Endodermal cell (in vitro differentiated cells): ENCODE measurements around the gene GLDN. TPM values are rescaled to one million over a fixed set of nuclear protein-coding genes. Genes with fewer than 3 reads are reported as not detected.

Source experiments
- DNase-seq: peaks from one replicate; pipeline ENCODE4 v3.0.0-alpha.2; 2017
- H3K27ac ChIP-seq: 2 replicates; pipeline ENCODE4 v1.5.1; 2013; ENCODE audit warnings: mild to moderate bottlenecking, low read depth, low read length, moderate library complexity
- H3K27me3 ChIP-seq: 2 replicates; pipeline ENCODE4 v1.6.1; 2013; ENCODE audit warnings: mild to moderate bottlenecking, low read length, moderate library complexity; ENCODE audit not compliant: insufficient read depth, control insufficient read depth, poor library complexity, severe bottlenecking
- H3K36me3 ChIP-seq: 2 replicates; pipeline ENCODE4 v1.7.0; 2013; ENCODE audit warnings: mild to moderate bottlenecking, low read length, moderate library complexity; ENCODE audit not compliant: control insufficient read depth, insufficient read depth
- H3K4me1 ChIP-seq: one replicate; pipeline ENCODE4 v1.7.0; 2013; ENCODE audit warnings: low read length; ENCODE audit not compliant: control insufficient read depth, insufficient read depth
- H3K4me3 ChIP-seq: 2 replicates; pipeline ENCODE4 v1.5.1; 2013; ENCODE audit warnings: mild to moderate bottlenecking, low read length, moderate library complexity
- H3K9ac ChIP-seq: 2 replicates; pipeline ENCODE4 v1.6.1; 2013; ENCODE audit warnings: mild to moderate bottlenecking, low read length, moderate library complexity; ENCODE audit not compliant: poor library complexity, severe bottlenecking; ENCODE audit errors: extremely low read depth
- H3K9me3 ChIP-seq: 2 replicates; pipeline ENCODE4 v1.6.1; 2013; ENCODE audit warnings: mild to moderate bottlenecking, low read length, moderate library complexity; ENCODE audit not compliant: control insufficient read depth
- H3K27ac Mint-ChIP-seq: 2 replicates; pipeline ENCODE4 v1.8.0; 2020; ENCODE audit warnings: mixed read lengths
- H3K27me3 Mint-ChIP-seq: 2 replicates; pipeline ENCODE4 v1.8.0; 2021; ENCODE audit warnings: mild to moderate bottlenecking, mixed read lengths; ENCODE audit not compliant: insufficient read depth
- H3K36me3 Mint-ChIP-seq: 2 replicates; pipeline ENCODE4 v1.8.0; 2020; ENCODE audit warnings: low read depth, mixed read lengths
- H3K4me1 Mint-ChIP-seq: 2 replicates; pipeline ENCODE4 v1.8.0; 2020; ENCODE audit warnings: mixed read lengths
- H3K4me3 Mint-ChIP-seq: 2 replicates; pipeline ENCODE4 v1.8.0; 2020; ENCODE audit warnings: mild to moderate bottlenecking, moderate library complexity, mixed read lengths
- H3K9me3 Mint-ChIP-seq: 2 replicates; pipeline ENCODE4 v1.8.0; 2020; ENCODE audit warnings: mild to moderate bottlenecking, mixed read lengths
- WGBS, 2 experiments: methylation state at CpG; one replicate each; pipeline versions ENCODE4 v1.1.5 to v1.1.7; 2013; ENCODE audit warnings: missing lambda C conversion rate in 2 of 2, mixed read lengths in 1 of 2; ENCODE audit not compliant: insufficient coverage in 1 of 2, insufficient read length in 1 of 2; 5-methylcytosine and 5-hydroxymethylcytosine counted together
- total RNA-seq, 2 donors: library from RNA; stranded (reverse); fragmentation: NEBNext Ultra II Directional in 1 of 2; extraction: Animal tissue kit (Norgen Biotek cat#: 25700) in 1 of 2; gene quantifications; 2 replicates in 1 of 2; 3 replicates in 1 of 2; pipeline ENCODE4 v1.2.1, GENCODE V29; 2021
- TF ChIP-seq, protein P1 (sequence below): fragments of 200-600 bp; sonication (generic); conservative IDR thresholded peaks from 2 replicates; pipeline ENCODE4 v1.5.0; 2021; ENCODE audit warnings: antibody characterized with exemption, mild to moderate bottlenecking

GLDN gene
- total RNA-seq, 2 donors from 2014 or later: 0.62 to 1.7 TPM

- Histone ChIP-seq H3K4me1 (no peaks in the 10 kb centered on the region), H3K4me3 (no peak overlapping the region), H3K27ac (no peak overlapping the region), H3K27me3 (peaks cover 8% of the 10 kb centered on the region), H3K9me3 (no peaks in the 10 kb centered on the region), H3K9ac (no peak overlapping the region), H3K36me3 (no peaks in the 10 kb centered on the region)
- TF ChIP-seq, protein P1, sequence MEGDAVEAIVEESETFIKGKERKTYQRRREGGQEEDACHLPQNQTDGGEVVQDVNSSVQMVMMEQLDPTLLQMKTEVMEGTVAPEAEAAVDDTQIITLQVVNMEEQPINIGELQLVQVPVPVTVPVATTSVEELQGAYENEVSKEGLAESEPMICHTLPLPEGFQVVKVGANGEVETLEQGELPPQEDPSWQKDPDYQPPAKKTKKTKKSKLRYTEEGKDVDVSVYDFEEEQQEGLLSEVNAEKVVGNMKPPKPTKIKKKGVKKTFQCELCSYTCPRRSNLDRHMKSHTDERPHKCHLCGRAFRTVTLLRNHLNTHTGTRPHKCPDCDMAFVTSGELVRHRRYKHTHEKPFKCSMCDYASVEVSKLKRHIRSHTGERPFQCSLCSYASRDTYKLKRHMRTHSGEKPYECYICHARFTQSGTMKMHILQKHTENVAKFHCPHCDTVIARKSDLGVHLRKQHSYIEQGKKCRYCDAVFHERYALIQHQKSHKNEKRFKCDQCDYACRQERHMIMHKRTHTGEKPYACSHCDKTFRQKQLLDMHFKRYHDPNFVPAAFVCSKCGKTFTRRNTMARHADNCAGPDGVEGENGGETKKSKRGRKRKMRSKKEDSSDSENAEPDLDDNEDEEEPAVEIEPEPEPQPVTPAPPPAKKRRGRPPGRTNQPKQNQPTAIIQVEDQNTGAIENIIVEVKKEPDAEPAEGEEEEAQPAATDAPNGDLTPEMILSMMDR: no peak
- H3K9me3 Mint-ChIP-seq: no peaks in the 10 kb centered on the region
- H3K4me3 Mint-ChIP-seq: no peak overlapping the region
- H3K27ac Mint-ChIP-seq: no peak overlapping the region
- peaks cover 8% of the 10 kb centered on the region for H3K27me3 Mint-ChIP-seq
- no peaks in the 10 kb centered on the region for H3K36me3 Mint-ChIP-seq
- no peak for DNase-seq
- WGBS, 2 experiments: 80 to 93% methylated on average over 3 to 4 of the region's 4 CpGs
- no peaks in the 10 kb centered on the region for H3K4me1 Mint-ChIP-seq
These were observed 20.1 kb upstream of the GLDN start for GRCh38 chr15:51321316-51321715.

DNA sequence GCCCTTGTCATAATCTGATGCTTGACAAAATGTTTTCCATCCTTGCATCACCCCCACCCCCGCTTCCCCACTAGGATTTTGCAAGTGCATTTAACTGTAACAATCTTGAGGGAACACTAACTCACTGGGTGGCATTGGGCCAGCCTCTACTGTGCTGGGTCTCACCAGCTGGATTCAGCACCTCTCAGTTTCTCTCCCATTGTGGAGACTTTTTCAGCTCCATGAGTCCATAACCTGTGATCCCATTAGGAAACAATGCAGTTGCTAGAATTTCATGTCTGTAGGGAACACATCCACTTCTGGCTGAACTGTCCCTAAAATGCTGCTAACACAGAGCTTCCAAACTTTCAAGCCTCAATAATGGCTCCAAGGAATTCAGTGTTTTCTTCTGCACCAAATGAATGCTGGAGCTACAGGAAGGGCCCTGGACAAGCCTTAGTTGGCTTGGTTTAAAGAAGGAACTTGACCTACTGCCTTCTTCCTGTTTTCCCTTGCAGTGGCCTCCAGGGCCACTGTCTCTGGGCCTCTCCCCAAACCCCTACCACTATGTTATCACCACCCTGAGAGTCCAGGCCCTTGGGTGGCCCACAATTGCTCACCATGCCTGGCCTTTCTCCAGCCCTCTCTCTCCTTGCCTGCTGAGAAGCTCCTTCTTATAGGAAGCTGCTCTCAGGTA is 18.7 kb upstream of the GLDN start:
- H3K27ac Mint-ChIP-seq: no peak overlapping the region
- H3K9me3 ChIP-seq: no peaks in the 10 kb centered on the region
- WGBS, 2 experiments: 74 to 100% methylated on average over 1 of the region's 1 CpG

DNA sequence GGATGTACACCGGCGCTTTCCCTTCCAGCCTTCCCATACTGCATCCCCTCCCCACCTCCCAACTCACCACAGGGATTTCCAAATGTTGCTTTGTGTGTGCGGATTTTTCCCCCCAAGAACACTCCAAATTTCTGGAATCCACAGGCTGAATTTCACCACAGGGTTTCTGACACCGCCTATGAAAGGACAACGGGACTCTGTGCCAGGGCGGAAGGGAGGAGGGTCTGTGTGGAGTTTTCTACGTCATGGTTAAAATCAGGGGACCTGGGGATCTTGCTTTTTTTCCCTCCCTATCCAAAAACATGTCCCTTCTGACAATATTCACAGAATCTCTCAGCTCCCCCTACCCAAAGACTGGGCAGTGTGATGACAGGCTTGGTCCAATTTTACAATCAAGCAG is 17.7 kb upstream of the GLDN start:
- no peaks in the 10 kb centered on the region for H3K9me3 ChIP-seq
- no peak overlapping the region for H3K9ac ChIP-seq
- DNase-seq: no peak
- TF ChIP-seq, protein P1: no peak
- no peak overlapping the region for H3K27ac ChIP-seq
- no peaks in the 10 kb centered on the region for H3K4me1 ChIP-seq
- Mint-ChIP-seq H3K4me3 (no peak overlapping the region), H3K27ac (no peak overlapping the region), H3K9me3 (no peaks in the 10 kb centered on the region), H3K27me3 (peaks cover 8% of the 10 kb centered on the region), H3K4me1 (no peaks in the 10 kb centered on the region), H3K36me3 (no peaks in the 10 kb centered on the region)
- H3K27me3 ChIP-seq: peaks cover 9% of the 10 kb centered on the region
- H3K4me3 ChIP-seq: no peak overlapping the region
- WGBS, 2 experiments: 88% methylated on average over 5 of the region's 7 CpGs; no CpG with 5 or more reads in 1 of the 2 experiments
- H3K36me3 ChIP-seq: no peaks in the 10 kb centered on the region

More for the DNA sequence above, 18.7 kb upstream of the GLDN start:
- Histone ChIP-seq H3K4me1 (no peaks in the 10 kb centered on the region), H3K4me3 (no peak overlapping the region), H3K9ac (no peak overlapping the region), H3K27me3 (peaks cover 8% of the 10 kb centered on the region), H3K36me3 (no peaks in the 10 kb centered on the region), H3K27ac (no peak overlapping the region)
- no peaks in the 10 kb centered on the region for H3K4me1 Mint-ChIP-seq
- H3K4me3 Mint-ChIP-seq: no peak overlapping the region
- peaks cover 8% of the 10 kb centered on the region for H3K27me3 Mint-ChIP-seq
- TF ChIP-seq, protein P1: no peak
- no peak for DNase-seq
- no peaks in the 10 kb centered on the region for H3K36me3 Mint-ChIP-seq
- no peaks in the 10 kb centered on the region for H3K9me3 Mint-ChIP-seq
